ENCODE data around the gene CD70.
"Not testable (repeated sequence)": the region's sequence is repeated elsewhere in the genome, so short reads cannot be mapped to it uniquely, and the experiment has no call there.

The CD70 gene

DNA sequence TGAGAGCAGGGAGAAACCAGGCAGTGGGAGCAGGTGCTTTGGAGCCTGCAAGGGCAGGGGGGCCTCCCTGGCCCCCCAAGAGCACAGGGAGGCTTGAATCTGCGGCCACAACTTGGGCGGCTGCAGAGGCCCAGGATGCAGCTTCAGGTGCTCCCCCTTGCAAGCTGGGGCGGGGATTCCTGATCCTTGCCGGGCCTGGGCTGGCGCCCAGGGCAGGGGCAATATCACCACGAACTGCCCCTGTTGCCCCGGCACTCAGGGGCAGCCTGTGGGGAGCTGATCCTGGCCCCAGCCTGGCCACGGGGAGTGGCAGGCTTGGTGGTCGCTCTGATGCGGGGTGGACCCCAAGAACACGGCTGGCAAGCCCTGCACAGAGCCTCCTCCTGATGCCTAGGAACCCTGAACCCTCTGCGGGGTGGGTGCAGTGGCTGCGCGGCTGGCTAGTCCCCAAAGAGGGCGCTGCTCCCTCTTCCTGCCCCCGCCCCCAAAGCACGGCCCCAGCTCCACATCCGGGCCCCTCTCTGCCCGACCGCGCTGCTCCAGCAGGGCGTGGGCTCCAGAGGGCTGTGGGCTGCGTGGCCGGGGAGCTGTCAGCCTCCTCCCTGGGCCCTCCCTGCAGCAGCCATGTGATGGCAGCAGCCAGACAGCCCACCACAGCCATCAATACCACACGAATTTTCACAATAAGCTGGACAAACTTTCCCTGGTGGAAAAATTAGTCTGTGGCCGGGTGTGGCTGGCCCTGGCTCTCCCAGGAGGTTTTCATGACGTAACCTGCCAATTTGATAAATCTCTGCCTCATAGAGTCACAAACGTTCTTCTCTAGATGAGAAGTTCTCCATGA is 39.1 kb downstream of the CD70 start:
- TF ChIP-seq, protein P1, sequence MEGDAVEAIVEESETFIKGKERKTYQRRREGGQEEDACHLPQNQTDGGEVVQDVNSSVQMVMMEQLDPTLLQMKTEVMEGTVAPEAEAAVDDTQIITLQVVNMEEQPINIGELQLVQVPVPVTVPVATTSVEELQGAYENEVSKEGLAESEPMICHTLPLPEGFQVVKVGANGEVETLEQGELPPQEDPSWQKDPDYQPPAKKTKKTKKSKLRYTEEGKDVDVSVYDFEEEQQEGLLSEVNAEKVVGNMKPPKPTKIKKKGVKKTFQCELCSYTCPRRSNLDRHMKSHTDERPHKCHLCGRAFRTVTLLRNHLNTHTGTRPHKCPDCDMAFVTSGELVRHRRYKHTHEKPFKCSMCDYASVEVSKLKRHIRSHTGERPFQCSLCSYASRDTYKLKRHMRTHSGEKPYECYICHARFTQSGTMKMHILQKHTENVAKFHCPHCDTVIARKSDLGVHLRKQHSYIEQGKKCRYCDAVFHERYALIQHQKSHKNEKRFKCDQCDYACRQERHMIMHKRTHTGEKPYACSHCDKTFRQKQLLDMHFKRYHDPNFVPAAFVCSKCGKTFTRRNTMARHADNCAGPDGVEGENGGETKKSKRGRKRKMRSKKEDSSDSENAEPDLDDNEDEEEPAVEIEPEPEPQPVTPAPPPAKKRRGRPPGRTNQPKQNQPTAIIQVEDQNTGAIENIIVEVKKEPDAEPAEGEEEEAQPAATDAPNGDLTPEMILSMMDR (conservative IDR thresholded peaks at IDR 0.05), result no peak
- no peak overlapping the region for H3K27ac ChIP-seq

DNA sequence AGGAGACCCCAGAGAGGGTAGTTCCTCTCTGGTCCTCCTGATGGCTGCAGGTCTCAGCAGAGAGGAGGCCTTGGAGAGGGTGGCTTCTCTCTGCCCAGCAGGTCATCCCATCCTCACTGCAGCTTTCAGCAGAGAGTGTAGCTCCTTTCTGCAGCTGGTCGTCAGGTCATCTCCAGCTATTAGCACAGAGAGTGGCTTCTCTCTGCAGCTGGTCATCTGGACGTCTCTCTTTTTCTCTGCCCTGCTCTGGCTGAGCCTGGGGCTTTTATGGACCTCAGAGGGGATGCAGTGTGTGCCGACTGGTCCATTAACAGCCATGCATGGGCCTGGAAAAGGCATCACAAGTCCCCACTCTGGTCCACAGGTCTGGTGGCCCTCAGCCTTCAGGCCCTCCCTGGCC is 39.9 kb downstream of the CD70 start:
- TF ChIP-seq, protein P1 (conservative IDR thresholded peaks at IDR 0.05), result no peak
- no peak overlapping the region for H3K27ac ChIP-seq

DNA sequence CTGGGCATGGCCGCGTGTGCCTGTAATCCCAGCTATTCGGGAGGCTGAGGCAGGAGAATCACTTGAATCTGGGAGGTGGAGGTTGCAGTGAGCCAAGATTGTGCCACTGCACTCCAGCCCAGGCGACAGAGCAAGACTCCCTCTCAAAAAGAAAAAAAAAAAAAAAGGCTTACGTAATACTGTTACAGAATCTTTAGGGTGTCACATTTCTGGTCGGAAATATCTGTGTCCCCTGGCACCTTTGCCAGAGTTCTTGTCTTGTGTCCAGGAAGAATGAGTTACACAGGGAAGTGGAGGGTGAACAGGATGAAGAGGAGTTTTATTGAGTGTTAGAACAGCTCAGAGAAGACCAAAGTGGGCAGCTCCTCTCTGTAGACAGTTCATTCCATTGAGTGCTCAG is 40.3 kb downstream of the CD70 start:
- H3K27ac ChIP-seq, result not testable (repeated sequence)

DNA sequence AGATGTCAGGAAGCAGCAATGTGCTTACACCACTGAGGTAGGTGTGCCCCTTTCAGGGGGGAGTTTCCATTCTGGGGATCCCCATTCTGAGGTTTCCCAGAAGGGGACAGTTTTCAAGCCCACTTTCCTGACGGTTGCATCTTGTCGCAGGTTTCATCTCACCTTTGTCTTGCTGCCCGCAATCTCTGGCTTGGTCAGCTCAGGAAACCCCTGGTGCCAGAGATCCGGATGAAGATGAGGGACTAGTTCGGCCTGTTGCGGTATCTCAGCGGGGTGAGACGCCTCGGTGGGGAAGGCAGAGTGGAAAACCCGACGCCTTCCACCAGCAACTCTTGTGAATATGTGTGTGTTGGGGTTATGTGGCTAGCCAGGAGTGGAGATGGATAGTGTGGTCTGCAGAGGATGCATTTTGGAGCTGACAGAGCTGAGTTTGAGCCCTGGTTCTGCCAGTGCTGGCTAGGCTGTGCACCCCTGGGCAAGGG is 47.0 kb downstream of the CD70 start:
- H3K27ac ChIP-seq, result no peak overlapping the region
- TF ChIP-seq, protein P1 (conservative IDR thresholded peaks at IDR 0.05), result no peak

DNA sequence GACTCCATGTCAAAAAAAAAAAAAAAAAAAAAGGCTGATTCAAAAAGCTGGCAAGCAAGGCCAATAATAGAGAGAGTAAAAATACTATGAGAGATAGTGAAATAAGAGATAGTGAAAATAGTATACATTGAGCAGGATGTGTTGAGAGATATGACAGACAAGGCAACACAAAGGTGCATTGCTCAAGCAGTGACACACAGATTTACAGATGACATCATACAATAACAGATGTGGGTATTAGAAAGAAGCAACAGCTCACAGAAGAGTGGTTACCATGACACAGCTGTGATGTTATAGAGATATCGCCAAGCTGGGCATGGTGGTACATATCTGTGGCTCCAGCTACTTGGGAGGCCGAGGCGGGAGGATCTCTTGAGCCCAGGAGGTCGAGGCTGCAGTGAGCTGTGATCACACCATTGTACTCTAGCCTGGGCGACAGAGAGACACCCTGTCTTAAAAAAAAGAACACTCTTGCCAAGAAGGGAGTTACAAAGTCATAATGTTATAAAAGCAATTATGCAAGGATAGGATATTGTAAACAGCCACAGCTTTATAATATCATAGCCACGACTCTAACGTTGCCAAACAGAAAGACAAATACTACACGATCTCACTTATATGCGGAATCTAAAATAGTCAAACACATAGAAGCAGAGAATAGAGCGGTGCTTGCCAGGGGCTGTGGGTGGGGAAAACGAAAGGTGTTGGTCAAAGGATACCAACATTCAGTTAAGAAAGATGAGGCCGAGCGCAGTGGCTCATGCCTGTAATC is 49.8 kb downstream of the CD70 start:
- no peak overlapping the region for H3K27ac ChIP-seq
- TF ChIP-seq, protein P1 (conservative IDR thresholded peaks at IDR 0.05), result no peak

DNA sequence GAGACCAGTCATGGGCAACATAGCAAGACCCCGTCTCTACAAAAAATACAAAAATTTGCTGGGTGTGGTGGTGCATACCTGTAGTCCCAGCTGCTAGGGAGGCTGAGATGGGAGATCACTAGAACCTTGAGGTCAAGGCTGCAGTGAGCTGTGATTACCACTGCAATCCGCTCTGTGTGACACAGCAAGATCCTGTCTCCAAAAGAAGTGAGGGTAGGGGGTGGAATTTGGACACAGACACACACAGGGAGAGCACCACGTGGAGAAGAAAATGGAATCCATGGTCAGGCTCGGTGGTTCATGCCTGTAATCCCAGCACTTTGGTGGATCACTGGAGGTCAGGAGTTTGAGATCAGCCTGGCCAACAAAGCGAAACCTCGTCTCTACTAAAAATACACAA is 51.4 kb downstream of the CD70 start:
- TF ChIP-seq, protein P1 (conservative IDR thresholded peaks at IDR 0.05), result no peak
- no peak overlapping the region for H3K27ac ChIP-seq

All from VCaP (cell line).